Cardiac fibroblast (primary cell): ENCODE results near the gene MYO7A.
"Not testable (repeated sequence)": the region's sequence is repeated elsewhere in the genome, so short reads cannot be mapped to it uniquely, and the experiment has no call there.

ENCODE experiments used
- DNase-seq, 2 donors: peaks; one replicate each; pipeline versions ENCODE4 v3.0.0 to v3.0.0-alpha.2; 2010; ENCODE audit warnings: low read depth in 2 of 2
- H3K4me3 ChIP-seq, 2 donors: replicated peaks in 1 of 2; 1 replicate in 1 of 2; 2 replicates in 1 of 2; pipeline ENCODE4 v1.5.1; 2011; ENCODE audit warnings: low read depth in 2 of 2, low read length in 2 of 2, mild to moderate bottlenecking in 2 of 2, moderate library complexity in 1 of 2
- TF ChIP-seq, protein P1 (sequence below): IDR thresholded peaks from one replicate; pipeline ENCODE4 v1.5.1; 2011; ENCODE audit warnings: low read depth, mild to moderate bottlenecking, low read length, inconsistent platforms

Gene MYO7A

DNA sequence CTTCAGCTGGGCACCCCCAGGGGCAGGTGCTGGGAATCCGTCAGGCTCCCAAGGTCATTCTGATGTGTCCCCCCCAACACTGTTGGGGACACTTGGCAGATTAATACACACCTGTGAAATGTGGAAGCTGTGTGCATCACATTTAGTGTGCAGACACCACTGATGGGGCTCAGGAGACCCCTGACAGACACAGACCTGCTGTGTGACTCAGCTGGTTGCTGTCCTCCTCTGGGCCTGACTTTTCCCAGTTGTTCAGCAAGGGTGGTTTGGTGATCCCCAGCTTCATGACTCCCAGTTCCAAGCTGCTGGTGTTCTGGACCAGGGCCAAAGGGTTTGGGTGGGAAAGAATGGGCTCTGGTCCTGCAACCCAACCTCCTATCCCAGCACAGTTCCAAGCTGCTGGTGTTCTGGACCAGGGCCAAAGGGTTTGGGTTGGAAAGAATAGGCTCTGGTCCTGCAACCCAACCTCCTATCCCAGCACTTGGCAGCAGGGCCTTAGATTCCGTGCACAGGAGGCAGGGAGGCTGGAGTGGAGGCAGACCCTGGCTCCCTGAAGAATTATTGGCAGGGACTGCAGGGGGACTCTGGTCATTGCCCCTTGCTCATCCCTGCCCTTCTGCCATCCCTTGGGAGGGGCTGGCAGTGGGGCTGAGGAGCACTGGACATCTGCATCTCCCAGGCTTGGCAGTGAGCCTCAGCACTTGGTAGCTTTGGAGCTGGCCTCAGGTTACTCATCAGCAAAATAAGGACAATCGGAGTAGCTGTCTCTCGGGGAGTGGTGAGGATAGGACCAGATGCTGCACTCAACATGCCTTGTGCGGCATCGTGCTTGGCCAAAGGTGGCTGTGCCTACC, 33.8 kb upstream of the MYO7A start:
- peak in 1 of 2 donors; percentile 12 for DNase-seq
- TF ChIP-seq, protein P1, sequence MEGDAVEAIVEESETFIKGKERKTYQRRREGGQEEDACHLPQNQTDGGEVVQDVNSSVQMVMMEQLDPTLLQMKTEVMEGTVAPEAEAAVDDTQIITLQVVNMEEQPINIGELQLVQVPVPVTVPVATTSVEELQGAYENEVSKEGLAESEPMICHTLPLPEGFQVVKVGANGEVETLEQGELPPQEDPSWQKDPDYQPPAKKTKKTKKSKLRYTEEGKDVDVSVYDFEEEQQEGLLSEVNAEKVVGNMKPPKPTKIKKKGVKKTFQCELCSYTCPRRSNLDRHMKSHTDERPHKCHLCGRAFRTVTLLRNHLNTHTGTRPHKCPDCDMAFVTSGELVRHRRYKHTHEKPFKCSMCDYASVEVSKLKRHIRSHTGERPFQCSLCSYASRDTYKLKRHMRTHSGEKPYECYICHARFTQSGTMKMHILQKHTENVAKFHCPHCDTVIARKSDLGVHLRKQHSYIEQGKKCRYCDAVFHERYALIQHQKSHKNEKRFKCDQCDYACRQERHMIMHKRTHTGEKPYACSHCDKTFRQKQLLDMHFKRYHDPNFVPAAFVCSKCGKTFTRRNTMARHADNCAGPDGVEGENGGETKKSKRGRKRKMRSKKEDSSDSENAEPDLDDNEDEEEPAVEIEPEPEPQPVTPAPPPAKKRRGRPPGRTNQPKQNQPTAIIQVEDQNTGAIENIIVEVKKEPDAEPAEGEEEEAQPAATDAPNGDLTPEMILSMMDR, result no peak

GRCh38 chr11:77094841-77095365, 33.1 kb upstream of the MYO7A start:
- DNase-seq, result no peak
- no peak overlapping the region for H3K4me3 ChIP-seq
- TF ChIP-seq, protein P1, result no peak

More for the DNA sequence above, 33.8 kb upstream of the MYO7A start:
- H3K4me3 ChIP-seq, result no peak overlapping the region

DNA sequence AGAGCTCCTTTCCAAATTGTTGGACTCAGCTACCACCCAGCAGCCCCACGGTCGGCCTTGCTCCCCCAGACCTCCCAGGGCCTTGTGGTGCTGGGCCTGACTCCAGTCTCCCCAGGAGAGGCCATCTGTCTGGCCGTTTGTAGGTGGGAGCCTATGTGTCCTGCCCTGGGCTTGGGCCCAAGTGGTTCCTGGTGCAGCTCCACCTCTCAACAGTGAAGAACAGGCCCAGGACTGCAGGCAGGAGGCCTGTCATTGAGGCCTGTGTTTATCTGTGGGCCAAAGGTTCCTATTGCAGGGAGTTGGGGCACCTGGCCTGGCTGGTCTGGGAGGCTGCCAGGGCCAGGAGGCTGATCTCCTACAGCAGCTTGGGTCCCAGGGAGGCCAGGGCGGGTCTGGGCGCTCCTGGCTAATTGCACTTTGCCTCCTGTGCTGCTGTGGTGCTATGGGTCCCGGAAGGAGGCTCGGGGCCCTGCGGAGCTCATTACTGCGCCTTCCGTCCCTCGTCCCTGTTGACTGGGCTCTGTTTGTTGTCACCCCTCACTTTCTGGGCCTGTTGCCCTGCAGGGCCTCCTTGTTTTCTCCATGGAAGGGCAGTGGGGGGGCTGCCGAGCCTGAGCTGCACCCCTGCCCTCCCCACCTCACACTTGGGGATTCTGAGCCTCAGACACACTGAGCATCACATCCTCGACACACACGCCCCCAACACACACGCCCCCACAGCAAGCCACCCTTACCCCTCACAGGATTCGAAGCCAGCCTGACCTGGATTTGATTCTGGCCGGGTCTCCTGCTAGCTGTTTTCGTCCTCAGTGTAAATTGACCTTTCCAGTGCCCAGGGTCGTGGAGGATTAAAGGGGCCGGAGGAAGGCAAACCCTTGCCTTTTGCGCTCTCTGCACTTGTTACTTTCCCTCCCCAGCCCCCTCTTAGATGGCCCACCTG, 32.2 kb upstream of the MYO7A start:
- no peak for DNase-seq
- TF ChIP-seq, protein P1, result no peak
- no peak overlapping the region for H3K4me3 ChIP-seq

GRCh38 chr11:77096591-77097019, 31.4 kb upstream of the MYO7A start:
- H3K4me3 ChIP-seq, result no peak overlapping the region
- no peak for DNase-seq
- TF ChIP-seq, protein P1, result no peak

DNA sequence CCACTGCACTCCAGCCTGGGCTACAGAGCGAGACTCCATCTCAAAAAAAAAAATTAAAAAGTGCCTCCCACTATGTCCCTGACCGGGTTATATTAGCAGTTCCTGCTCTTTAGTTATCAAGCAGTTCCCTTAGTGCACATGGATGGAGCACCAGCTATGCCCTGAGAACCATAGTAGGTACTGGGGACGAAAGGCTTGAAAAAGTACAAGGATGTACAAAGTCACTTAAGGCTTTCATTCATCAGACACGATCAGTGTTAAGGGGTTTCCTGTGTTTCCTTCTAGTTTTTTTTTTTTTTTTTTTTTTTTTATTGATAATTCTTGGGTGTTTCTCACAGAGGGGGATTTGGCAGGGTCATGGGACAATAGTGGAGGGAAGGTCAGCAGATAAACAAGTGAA, 30.9 kb upstream of the MYO7A start:
- not testable (repeated sequence) for DNase-seq, H3K4me3 ChIP-seq

- TF ChIP-seq, protein P1, result no peak
- DNase-seq, result no peak
- no peak overlapping the region for H3K4me3 ChIP-seq
Measured at GRCh38 chr11:77100166-77101042, 27.6 kb upstream of the MYO7A start.
